Measurements from ENCODE around the gene EDEM3. TPM values are rescaled to one million over a fixed set of nuclear protein-coding genes. Genes with fewer than 3 reads are reported as not detected.
"Not testable (repeated sequence)": the region's sequence is repeated elsewhere in the genome, so short reads cannot be mapped to it uniquely, and the experiment has no call there.

EDEM3 gene
- total RNA-seq, 1 donor from 2014 or later = 24.2 TPM

GRCh38 chr1:184682956-184683355 is 71.7 kb downstream of the EDEM3 start:
- Mint-ChIP-seq H3K27ac (ENCODE audit: unreplicated experiment) (no peak overlapping the region), H3K4me3 (ENCODE audit: unreplicated experiment) (no peak overlapping the region), H3K27me3 (ENCODE audit: unreplicated experiment) (no peaks in the 10 kb centered on the region), H3K4me1 (ENCODE audit: unreplicated experiment) (no peaks in the 10 kb centered on the region), H3K9me3 (ENCODE audit: unreplicated experiment) (no peaks in the 10 kb centered on the region), H3K36me3 (ENCODE audit: low read depth, unreplicated experiment) (peaks cover 5% of the 10 kb centered on the region)
- DNase-seq (ENCODE audit: low spot score) = no peak
- no peak for TF ChIP-seq CTCF (IDR thresholded peaks at IDR 0.05; ENCODE audit: unreplicated experiment)

DNA sequence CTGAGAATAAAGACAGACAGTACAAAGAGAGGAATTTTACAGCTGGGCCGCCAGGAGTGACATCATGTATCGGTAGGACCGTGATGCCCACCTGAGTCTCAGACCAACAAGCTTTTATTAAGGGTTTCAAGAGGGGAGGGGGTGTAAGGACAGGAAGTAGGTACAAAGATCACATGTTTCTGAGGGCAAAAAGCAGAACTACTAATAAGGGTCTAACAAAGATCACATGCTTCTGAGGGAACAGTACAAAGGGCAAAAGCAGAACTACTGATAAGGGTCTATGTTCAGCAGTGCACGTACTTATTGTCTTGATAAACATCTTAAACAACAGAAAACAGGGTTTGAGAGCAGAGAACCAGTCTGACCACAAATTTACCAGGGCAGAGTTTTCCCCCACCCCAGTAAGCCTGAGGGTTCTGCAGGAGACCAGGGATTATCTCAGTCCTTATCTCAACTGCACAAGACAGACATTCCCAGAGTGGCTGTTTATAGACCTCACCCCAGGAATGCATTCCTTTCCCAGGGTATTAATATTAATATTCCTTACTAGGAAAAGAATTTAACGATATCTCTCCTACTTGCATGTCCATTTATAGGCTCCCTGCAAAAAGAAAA is 73.9 kb downstream of the EDEM3 start:
- not testable (repeated sequence) for H3K27ac Mint-ChIP-seq (ENCODE audit: unreplicated experiment); DNase-seq (ENCODE audit: low spot score); H3K4me1 Mint-ChIP-seq (ENCODE audit: unreplicated experiment); H3K9me3 Mint-ChIP-seq (ENCODE audit: unreplicated experiment); H3K36me3 Mint-ChIP-seq (ENCODE audit: low read depth, unreplicated experiment); H3K4me3 Mint-ChIP-seq (ENCODE audit: unreplicated experiment); H3K27me3 Mint-ChIP-seq (ENCODE audit: unreplicated experiment)

DNA sequence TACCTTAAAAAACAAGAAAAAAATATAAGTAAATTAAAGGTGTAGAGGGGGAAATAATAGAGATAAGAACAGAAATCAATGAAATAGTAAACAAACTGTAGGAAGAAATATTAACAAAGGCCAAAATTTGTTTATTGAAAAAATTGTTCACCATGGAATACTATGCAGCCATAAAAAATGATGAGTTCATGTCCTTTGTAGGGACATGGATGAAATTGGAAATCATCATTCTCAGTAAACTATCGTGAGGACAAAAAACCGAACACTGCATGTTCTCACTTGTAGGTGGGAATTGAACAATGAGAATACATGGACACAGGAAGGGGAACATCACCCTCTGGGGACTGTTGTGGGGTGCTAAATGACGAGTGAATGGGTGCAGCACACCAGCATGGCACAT is 75.2 kb downstream of the EDEM3 start:
- DNase-seq (ENCODE audit: low spot score); H3K9me3 Mint-ChIP-seq (ENCODE audit: unreplicated experiment); H3K4me1 Mint-ChIP-seq (ENCODE audit: unreplicated experiment); H3K4me3 Mint-ChIP-seq (ENCODE audit: unreplicated experiment); H3K27me3 Mint-ChIP-seq (ENCODE audit: unreplicated experiment); H3K27ac Mint-ChIP-seq (ENCODE audit: unreplicated experiment); H3K36me3 Mint-ChIP-seq (ENCODE audit: low read depth, unreplicated experiment): not testable (repeated sequence)

GRCh38 chr1:184677344-184677743 is 77.3 kb downstream of the EDEM3 start:
- Mint-ChIP-seq H3K4me1 (ENCODE audit: unreplicated experiment) (no peaks in the 10 kb centered on the region), H3K9me3 (ENCODE audit: unreplicated experiment) (no peaks in the 10 kb centered on the region), H3K4me3 (ENCODE audit: unreplicated experiment) (no peak overlapping the region), H3K36me3 (ENCODE audit: low read depth, unreplicated experiment) (peaks cover 5% of the 10 kb centered on the region), H3K27ac (ENCODE audit: unreplicated experiment) (no peak overlapping the region), H3K27me3 (ENCODE audit: unreplicated experiment) (no peaks in the 10 kb centered on the region)
- DNase-seq (ENCODE audit: low spot score) = no peak
- TF ChIP-seq CTCF (IDR thresholded peaks at IDR 0.05; ENCODE audit: unreplicated experiment) = no peak

DNA sequence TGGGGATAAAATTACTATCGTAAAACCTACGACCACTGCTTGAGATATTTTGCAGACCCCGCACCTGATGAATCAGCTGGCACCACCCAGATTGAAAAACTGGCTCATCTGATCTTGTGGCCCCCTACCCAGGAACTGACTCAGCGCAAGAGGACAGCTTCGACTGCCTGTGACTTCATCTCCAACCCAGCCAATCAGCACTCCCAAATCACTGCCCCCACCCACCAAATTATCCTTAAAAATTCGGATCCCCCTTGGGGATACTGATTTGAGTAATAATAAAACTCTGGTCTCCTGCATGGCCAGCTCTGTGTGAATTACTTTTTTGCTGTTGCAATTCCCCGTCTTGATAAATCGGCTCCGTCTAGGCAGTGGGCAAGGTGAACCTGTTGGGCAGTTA is 81.4 kb downstream of the EDEM3 start:
- Mint-ChIP-seq H3K36me3 (ENCODE audit: low read depth, unreplicated experiment) (no peaks in the 10 kb centered on the region), H3K27me3 (ENCODE audit: unreplicated experiment) (no peaks in the 10 kb centered on the region), H3K9me3 (ENCODE audit: unreplicated experiment) (no peaks in the 10 kb centered on the region), H3K4me3 (ENCODE audit: unreplicated experiment) (no peak overlapping the region), H3K27ac (ENCODE audit: unreplicated experiment) (no peak overlapping the region), H3K4me1 (ENCODE audit: unreplicated experiment) (peaks cover 4% of the 10 kb centered on the region)
- no peak for DNase-seq (ENCODE audit: low spot score)
- no peak for TF ChIP-seq CTCF (IDR thresholded peaks at IDR 0.05; ENCODE audit: unreplicated experiment)

DNA sequence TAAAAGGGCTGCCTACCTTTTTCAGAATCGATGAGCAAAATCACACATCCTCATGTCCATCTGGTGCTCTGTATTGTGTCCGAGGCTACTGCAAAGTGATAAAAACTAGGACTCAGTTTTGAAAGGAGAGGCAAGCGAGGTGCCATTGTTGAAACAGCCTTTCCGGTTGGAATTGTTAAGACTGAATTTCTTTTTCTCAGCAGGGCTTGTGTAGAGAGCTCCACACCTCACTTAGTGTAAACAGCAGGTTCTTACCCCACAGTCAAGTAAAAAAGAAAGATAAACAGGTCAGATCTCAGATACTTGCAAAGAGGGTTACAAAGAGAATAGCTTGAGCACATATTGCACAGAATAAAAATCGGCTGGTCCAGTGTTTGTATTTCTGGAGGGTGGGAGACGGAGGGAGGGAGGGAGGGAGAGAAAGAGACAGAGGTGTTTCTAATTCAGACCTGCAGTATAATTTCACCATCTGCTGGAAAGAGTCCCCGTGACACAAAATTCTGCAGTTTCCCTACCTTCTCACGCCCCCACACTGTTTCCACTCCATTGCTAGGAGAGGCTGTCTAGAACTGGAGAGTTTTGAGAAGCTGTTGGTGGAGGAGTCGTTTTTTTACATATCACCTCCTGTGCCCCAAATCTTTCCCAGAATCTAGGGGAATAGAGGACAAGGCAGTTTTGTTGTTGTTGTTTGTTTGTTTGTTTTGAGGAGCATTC is 82.5 kb downstream of the EDEM3 start:
- Mint-ChIP-seq H3K36me3 (ENCODE audit: low read depth, unreplicated experiment) (no peaks in the 10 kb centered on the region), H3K9me3 (ENCODE audit: unreplicated experiment) (no peaks in the 10 kb centered on the region), H3K4me3 (ENCODE audit: unreplicated experiment) (no peak overlapping the region), H3K4me1 (ENCODE audit: unreplicated experiment) (peaks cover 4% of the 10 kb centered on the region), H3K27ac (ENCODE audit: unreplicated experiment) (no peak overlapping the region), H3K27me3 (ENCODE audit: unreplicated experiment) (no peaks in the 10 kb centered on the region)
- no peak for DNase-seq (ENCODE audit: low spot score)
- no peak for TF ChIP-seq CTCF (IDR thresholded peaks at IDR 0.05; ENCODE audit: unreplicated experiment)

All from endothelial cell (in vitro differentiated cells).